Hepatic stellate cell (primary cell): Measurements from ENCODE around the gene AJAP1.

Source experiments
- DNase-seq: peaks from one replicate; pipeline ENCODE4 v3.0.0; 2011; ENCODE audit warnings: low spot score

Gene AJAP1

GRCh38 chr1:4631321-4631720, 23.1 kb upstream of the AJAP1 start:
- no peak for DNase-seq

- DNase-seq: no peak
Measured at GRCh38 chr1:4633346-4633745, 21.1 kb upstream of the AJAP1 start.

GRCh38 chr1:4634156-4634792, 20.1 kb upstream of the AJAP1 start:
- DNase-seq: no peak

- no peak for DNase-seq
Measured at GRCh38 chr1:4634793-4635406, 19.5 kb upstream of the AJAP1 start.

GRCh38 chr1:4636186-4636585, 18.2 kb upstream of the AJAP1 start:
- DNase-seq: no peak

GRCh38 chr1:4636644-4637380, 17.6 kb upstream of the AJAP1 start:
- DNase-seq: no peak

- DNase-seq: no peak
Measured at GRCh38 chr1:4637616-4638344, 16.6 kb upstream of the AJAP1 start.

- no peak for DNase-seq
Measured at GRCh38 chr1:4638345-4638729, 16.1 kb upstream of the AJAP1 start.

- DNase-seq: no peak
Measured at GRCh38 chr1:4640931-4641330, 13.5 kb upstream of the AJAP1 start.

- no peak for DNase-seq
Measured at GRCh38 chr1:4647391-4647790, 7.0 kb upstream of the AJAP1 start.

- no peak for DNase-seq
Measured at GRCh38 chr1:4648657-4649056, 5.8 kb upstream of the AJAP1 start.

- no peak for DNase-seq
Measured at GRCh38 chr1:4650481-4650880, 3.9 kb upstream of the AJAP1 start.

GRCh38 chr1:4650981-4651380, 3.4 kb upstream of the AJAP1 start:
- no peak for DNase-seq

GRCh38 chr1:4652631-4653327, 1.6 kb upstream of the AJAP1 start:
- peak; percentile 85 for DNase-seq

- no peak for DNase-seq
Measured at GRCh38 chr1:4653328-4653660, 1.1 kb upstream of the AJAP1 start.

GRCh38 chr1:4654764-4655673, 610 bp downstream of the AJAP1 start:
- DNase-seq: no peak

- peak; percentile 49 for DNase-seq
Measured at GRCh38 chr1:4655674-4656532, 1.5 kb downstream of the AJAP1 start.

- no peak for DNase-seq
Measured at GRCh38 chr1:4656533-4657140, 2.2 kb downstream of the AJAP1 start.

GRCh38 chr1:4657244-4657789, 2.9 kb downstream of the AJAP1 start:
- no peak for DNase-seq
